Breast epithelium (tissue), 4 donors: ENCODE data around the gene ZNF248. TPM values are rescaled to one million over a fixed set of nuclear protein-coding genes. Genes with fewer than 3 reads are reported as not detected.

Source experiments
- DNase-seq, 2 donors: peaks; one replicate each; pipeline ENCODE4 v3.0.0-alpha.2; 2019; ENCODE audit warnings: low spot score in 2 of 2
- H3K27ac ChIP-seq, 2 donors: fragments of 200-600 bp; sonication (generic) in 1 of 2; one replicate each; pipeline ENCODE4 v1.5.1; 2016 to 2019; ENCODE audit warnings: mild to moderate bottlenecking in 1 of 2
- H3K27me3 ChIP-seq, 2 donors: fragments of 200-600 bp; sonication (generic) in 1 of 2; one replicate each; pipeline versions ENCODE4 v1.5.1 to v1.6.0; 2017 to 2019; ENCODE audit warnings: control low read depth in 1 of 2, mild to moderate bottlenecking in 1 of 2
- H3K36me3 ChIP-seq: fragments of 200-600 bp; one replicate; pipeline ENCODE4 v1.5.1; 2019
- H3K4me1 ChIP-seq, 2 donors: fragments of 200-600 bp; sonication (generic); one replicate each; pipeline ENCODE4 v1.5.1; 2016 to 2019; ENCODE audit warnings: control low read depth in 1 of 2
- H3K4me3 ChIP-seq, 3 donors: fragments of 200-600 bp; sonication (generic); 1 replicate in 2 of 3; 2 replicates in 1 of 3; pipeline ENCODE4 v1.5.1; 2016 to 2019; ENCODE audit warnings: mild to moderate bottlenecking in 3 of 3, moderate library complexity in 2 of 3
- H3K9me3 ChIP-seq, 2 donors: fragments of 200-600 bp; sonication (generic) in 1 of 2; one replicate each; pipeline ENCODE4 v1.5.1; 2016 to 2019; ENCODE audit warnings: control low read depth in 1 of 2
- POLR2A ChIP-seq: fragments of 450-650 bp; IDR thresholded peaks from one replicate; pipeline ENCODE4 v1.6.1; 2016; ENCODE audit warnings: antibody characterized with exemption, mild to moderate bottlenecking, moderate library complexity
- POLR2AphosphoS5 ChIP-seq, 3 donors: sonication (generic); formaldehyde crosslinking; IDR thresholded peaks; one replicate each; pipeline ENCODE4 v1.6.1; 2017; ENCODE audit warnings: antibody characterized with exemption in 3 of 3
- intact Hi-C: fragments of 100-400 bp; cut with DNase I; formaldehyde crosslinking; loops from one replicate; pipeline ENCODE4 v1.15.1; 2023; ENCODE audit warnings: low total_unique reads
- total RNA-seq, 3 donors: library from RNA; depleted of rRNA; stranded (reverse); fragments of >200 nt; gene quantifications; one replicate each; pipeline ENCODE4 v1.1.0, GENCODE V29; 2016
- TF ChIP-seq, protein P1 (sequence below), 3 donors: fragments of 450-650 bp; IDR thresholded peaks; one replicate each; pipeline ENCODE4 v1.5.1; 2016 to 2017; ENCODE audit warnings: antibody characterized with exemption in 3 of 3, mild to moderate bottlenecking in 3 of 3, moderate library complexity in 3 of 3

Gene ZNF248
- total RNA-seq, 3 donors from 2014 or later, result 11.0 to 29.6 (median 19.7) TPM

GRCh38 chr10:37855636-37856035 lies 1.8 kb downstream of the ZNF248 start:
- Histone ChIP-seq H3K27ac (no peak overlapping the region), H3K4me3 (peak overlapping the region in 2 of 3 donors; percentile 17 to 86), H3K36me3 (no peaks in the 10 kb centered on the region), H3K9me3 (no peaks in the 10 kb centered on the region), H3K27me3 (no peaks in the 10 kb centered on the region), H3K4me1 (no peaks in the 10 kb centered on the region)
- no peak for DNase-seq
- TF ChIP-seq, protein P1, sequence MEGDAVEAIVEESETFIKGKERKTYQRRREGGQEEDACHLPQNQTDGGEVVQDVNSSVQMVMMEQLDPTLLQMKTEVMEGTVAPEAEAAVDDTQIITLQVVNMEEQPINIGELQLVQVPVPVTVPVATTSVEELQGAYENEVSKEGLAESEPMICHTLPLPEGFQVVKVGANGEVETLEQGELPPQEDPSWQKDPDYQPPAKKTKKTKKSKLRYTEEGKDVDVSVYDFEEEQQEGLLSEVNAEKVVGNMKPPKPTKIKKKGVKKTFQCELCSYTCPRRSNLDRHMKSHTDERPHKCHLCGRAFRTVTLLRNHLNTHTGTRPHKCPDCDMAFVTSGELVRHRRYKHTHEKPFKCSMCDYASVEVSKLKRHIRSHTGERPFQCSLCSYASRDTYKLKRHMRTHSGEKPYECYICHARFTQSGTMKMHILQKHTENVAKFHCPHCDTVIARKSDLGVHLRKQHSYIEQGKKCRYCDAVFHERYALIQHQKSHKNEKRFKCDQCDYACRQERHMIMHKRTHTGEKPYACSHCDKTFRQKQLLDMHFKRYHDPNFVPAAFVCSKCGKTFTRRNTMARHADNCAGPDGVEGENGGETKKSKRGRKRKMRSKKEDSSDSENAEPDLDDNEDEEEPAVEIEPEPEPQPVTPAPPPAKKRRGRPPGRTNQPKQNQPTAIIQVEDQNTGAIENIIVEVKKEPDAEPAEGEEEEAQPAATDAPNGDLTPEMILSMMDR (IDR thresholded peaks at IDR 0.05), result no peak
- TF ChIP-seq POLR2A (no peak), POLR2AphosphoS5 (IDR thresholded peaks at IDR 0.05) (no peak)
- intact Hi-C loops, result no loop called here

- H3K27ac ChIP-seq, result no peak overlapping the region
- no peak for TF ChIP-seq POLR2AphosphoS5 (IDR thresholded peaks at IDR 0.05)
- no peak for TF ChIP-seq POLR2A
- TF ChIP-seq, protein P1 (IDR thresholded peaks at IDR 0.05), result no peak
- H3K36me3 ChIP-seq, result no peaks in the 10 kb centered on the region
- intact Hi-C loops, result no loop called here
- no peaks in the 10 kb centered on the region for H3K27me3 ChIP-seq
- no peaks in the 10 kb centered on the region for H3K4me1 ChIP-seq
- H3K4me3 ChIP-seq, result no peak overlapping the region
- H3K9me3 ChIP-seq, result no peaks in the 10 kb centered on the region
- DNase-seq, result no peak
Observed at GRCh38 chr10:37854626-37855025, 2.8 kb downstream of the ZNF248 start.

DNA sequence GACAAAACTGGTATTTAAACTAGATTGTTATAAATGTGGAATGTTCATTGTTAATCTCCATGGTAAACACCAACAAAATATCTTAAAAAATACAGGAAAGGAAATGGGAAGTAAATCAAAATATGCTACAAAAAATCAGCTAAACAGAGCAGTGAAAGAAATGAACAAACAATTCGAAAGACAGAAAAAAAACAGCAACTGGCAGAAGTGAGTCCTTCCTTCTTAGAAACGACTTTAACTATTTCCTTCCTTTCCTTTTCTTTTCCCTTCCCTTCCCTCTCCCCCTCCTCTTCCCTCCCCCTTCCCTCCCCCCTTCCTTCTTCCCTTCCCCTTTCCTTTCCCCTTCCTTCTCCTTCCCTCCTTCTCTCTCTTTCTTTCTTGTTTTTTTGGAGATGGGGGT lies 12.8 kb downstream of the ZNF248 start:
- TF ChIP-seq, protein P1 (IDR thresholded peaks at IDR 0.05), result no peak
- TF ChIP-seq POLR2A, result no peak
- TF ChIP-seq POLR2AphosphoS5 (IDR thresholded peaks at IDR 0.05), result no peak
- Histone ChIP-seq H3K27me3 (no peaks in the 10 kb centered on the region), H3K4me1 (no peaks in the 10 kb centered on the region), H3K36me3 (no peaks in the 10 kb centered on the region), H3K27ac (no peak overlapping the region), H3K4me3 (no peak overlapping the region), H3K9me3 (peaks cover 4 to 10% of the 10 kb centered on the region in 2 donors)
- intact Hi-C loops, result no loop called here
- DNase-seq, result no peak

DNA sequence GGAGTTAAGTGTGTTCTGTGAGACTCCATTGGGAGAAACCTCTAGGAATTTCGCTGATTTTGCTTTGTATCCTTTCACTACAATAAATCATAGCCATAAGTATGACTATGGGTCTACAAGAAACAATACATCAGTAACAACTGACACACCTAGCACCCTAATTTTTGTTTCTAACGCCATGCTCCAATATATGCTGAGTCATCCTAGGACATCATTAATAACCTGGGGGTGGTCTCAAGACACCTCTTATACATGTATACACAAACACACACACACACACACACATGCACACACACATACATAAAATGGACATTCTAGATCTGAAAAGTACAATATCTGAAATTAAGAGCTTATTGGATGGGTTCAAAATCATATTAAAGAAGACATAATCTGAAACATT lies 18.2 kb downstream of the ZNF248 start:
- no peaks in the 10 kb centered on the region for H3K36me3 ChIP-seq
- intact Hi-C loops, result no loop called here
- no peak for DNase-seq

DNA sequence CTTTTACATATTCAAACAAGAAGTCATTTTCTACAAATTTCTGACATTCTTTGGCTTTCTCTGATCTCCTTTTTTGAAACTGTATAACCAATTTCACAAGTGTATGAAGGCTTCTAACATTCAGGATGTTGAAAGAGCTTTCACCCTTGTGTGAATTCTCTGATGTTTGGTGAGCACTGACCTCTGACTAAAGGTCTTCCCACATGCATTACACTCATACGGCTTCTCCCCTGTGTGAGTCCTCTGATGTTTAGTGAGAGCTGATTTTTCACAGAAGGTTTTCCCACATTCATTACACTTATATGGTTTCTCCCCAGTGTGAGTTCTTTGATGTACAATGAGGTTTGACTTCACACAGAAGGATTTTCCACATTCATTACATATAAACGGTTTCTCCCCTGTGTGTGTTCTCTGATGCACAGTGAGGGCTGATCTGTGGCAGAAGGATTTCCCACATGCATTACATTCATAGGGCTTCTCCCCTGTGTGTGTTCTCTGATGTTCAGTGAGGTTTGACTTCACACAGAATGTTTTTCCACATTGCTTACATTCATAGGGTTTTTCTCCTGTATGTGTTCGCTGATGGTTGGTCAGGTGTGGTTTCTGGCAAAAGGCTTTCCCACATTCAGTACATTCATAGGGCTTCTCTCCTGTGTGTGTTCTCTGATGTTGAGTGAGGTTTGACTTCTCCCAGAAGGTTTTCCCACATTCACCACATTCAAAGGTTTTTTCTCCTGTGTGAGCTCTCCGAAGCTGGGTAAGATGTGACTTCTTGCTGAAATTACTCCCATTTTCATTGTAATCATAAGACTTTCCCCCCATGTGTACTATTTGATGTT lies 25.7 kb downstream of the ZNF248 start:
- Histone ChIP-seq H3K27ac (no peak overlapping the region), H3K4me1 (no peaks in the 10 kb centered on the region), H3K9me3 (peaks cover 32 to 86% of the 10 kb centered on the region in 2 donors), H3K27me3 (no peaks in the 10 kb centered on the region), H3K4me3 (no peak overlapping the region), H3K36me3 (peaks cover 37% of the 10 kb centered on the region)
- TF ChIP-seq POLR2AphosphoS5 (IDR thresholded peaks at IDR 0.05) (no peak), POLR2A (no peak)
- TF ChIP-seq, protein P1 (IDR thresholded peaks at IDR 0.05), result no peak
- DNase-seq, result no peak
- intact Hi-C loops, result no loop called here

More for the DNA sequence above, 18.2 kb downstream of the ZNF248 start:
- Histone ChIP-seq H3K27ac (no peak overlapping the region), H3K4me3 (no peak overlapping the region), H3K9me3 (peaks cover 10 to 17% of the 10 kb centered on the region in 2 donors), H3K27me3 (no peaks in the 10 kb centered on the region), H3K4me1 (no peaks in the 10 kb centered on the region)
- TF ChIP-seq, protein P1 (IDR thresholded peaks at IDR 0.05), result no peak
- TF ChIP-seq POLR2A (no peak), POLR2AphosphoS5 (IDR thresholded peaks at IDR 0.05) (no peak)
